ENCODE measurements around the gene ABAT. TPM values are rescaled to one million over a fixed set of nuclear protein-coding genes. Genes with fewer than 3 reads are reported as not detected.
"Not testable (repeated sequence)": the region's sequence is repeated elsewhere in the genome, so short reads cannot be mapped to it uniquely, and the experiment has no call there.

ABAT gene
- total RNA-seq, 5 donors from 2014 or later (not counting 1 experiment from before 2014, with no cell fraction given) = 8.3 to 16.1 (median 11.7) TPM

- ChIA-PET POLR2A (no interaction called here), CTCF (no interaction called here)
- ATAC-seq (replicated peaks in 1 of 4) = no peak
- DNase-seq = no peak
- Histone ChIP-seq H3K4me1 (ENCODE audit: control insufficient read depth in 1 of 2, extremely low read depth in 1 of 2, insufficient read depth in 2 of 2, low read length in 2 of 2) (no peaks in the 10 kb centered on the region), H3K9me3 (no peaks in the 10 kb centered on the region), H3K4me3 (ENCODE audit: control insufficient read depth in 1 of 2, extremely low read depth in 1 of 2, low read length in 1 of 2) (no peak overlapping the region), H3K36me3 (ENCODE audit: control insufficient read depth in 2 of 2, extremely low read depth in 1 of 2, insufficient read depth in 1 of 2, low read length in 1 of 2) (peaks cover 4% of the 10 kb centered on the region in 2 donors), H3K27me3 (replicated peaks in 1 of 2; ENCODE audit: control insufficient read depth in 2 of 2, extremely low read depth in 1 of 2, insufficient read depth in 2 of 2, low read length in 1 of 2) (no peaks in the 10 kb centered on the region), H3K27ac (ENCODE audit: low read length) (no peak overlapping the region)
- no peak overlapping the region for H3K27ac Mint-ChIP-seq
- H3K4me1 Mint-ChIP-seq = no peaks in the 10 kb centered on the region
- H3K36me3 Mint-ChIP-seq = peaks cover 33% of the 10 kb centered on the region
- H3K4me3 Mint-ChIP-seq = no peak overlapping the region
- H3K9me3 Mint-ChIP-seq = no peaks in the 10 kb centered on the region
- H3K27me3 Mint-ChIP-seq = no peaks in the 10 kb centered on the region
- no CpG with 5 or more reads among the region's 8 CpGs for WGBS (ENCODE audit: insufficient coverage)
Measured at GRCh38 chr16:8781797-8782196, 107.4 kb downstream of the ABAT start.

- POLR2A ChIA-PET = no interaction called here
- H3K4me3 Mint-ChIP-seq = no peak overlapping the region
- WGBS (ENCODE audit: insufficient coverage) = 86% methylated on average over 4 of the region's 6 CpGs
Measured at GRCh38 chr16:8782673-8783072, 108.3 kb downstream of the ABAT start.

GRCh38 chr16:8785408-8785807, 111.0 kb downstream of the ABAT start:
- CTCF ChIA-PET = interaction anchor here in 1 of 2 donors (0.6 kb wide), 1 partner anchor 130 kb away, joined by 6 read pairs; no protein-coding TSS in a partner anchor
- no peaks in the 10 kb centered on the region for H3K36me3 ChIP-seq (ENCODE audit: control insufficient read depth in 2 of 2, extremely low read depth in 1 of 2, insufficient read depth in 1 of 2, low read length in 1 of 2)
- H3K27ac ChIP-seq (ENCODE audit: low read length) = no peak overlapping the region
- H3K4me1 ChIP-seq (ENCODE audit: control insufficient read depth in 1 of 2, extremely low read depth in 1 of 2, insufficient read depth in 2 of 2, low read length in 2 of 2) = no peaks in the 10 kb centered on the region
- Mint-ChIP-seq H3K27ac (no peak overlapping the region), H3K9me3 (no peaks in the 10 kb centered on the region), H3K27me3 (no peaks in the 10 kb centered on the region), H3K4me3 (no peak overlapping the region), H3K4me1 (no peaks in the 10 kb centered on the region), H3K36me3 (peaks cover 17% of the 10 kb centered on the region)
- WGBS (ENCODE audit: insufficient coverage) = 80% methylated on average over 6 of the region's 6 CpGs
- DNase-seq (no peak), ATAC-seq (replicated peaks in 1 of 4) (no peak)
- no peak overlapping the region for H3K4me3 ChIP-seq (ENCODE audit: control insufficient read depth in 1 of 2, extremely low read depth in 1 of 2, low read length in 1 of 2)
- no peaks in the 10 kb centered on the region for H3K9me3 ChIP-seq
- POLR2A ChIA-PET = no interaction called here
- H3K27me3 ChIP-seq (replicated peaks in 1 of 2; ENCODE audit: control insufficient read depth in 2 of 2, extremely low read depth in 1 of 2, insufficient read depth in 2 of 2, low read length in 1 of 2) = no peaks in the 10 kb centered on the region

More at GRCh38 chr16:8782673-8783072, 108.3 kb downstream of the ABAT start:
- H3K36me3 ChIP-seq (ENCODE audit: control insufficient read depth in 2 of 2, extremely low read depth in 1 of 2, insufficient read depth in 1 of 2, low read length in 1 of 2) = no peaks in the 10 kb centered on the region
- no peaks in the 10 kb centered on the region for H3K27me3 ChIP-seq (replicated peaks in 1 of 2; ENCODE audit: control insufficient read depth in 2 of 2, extremely low read depth in 1 of 2, insufficient read depth in 2 of 2, low read length in 1 of 2)
- no peak overlapping the region for H3K27ac ChIP-seq (ENCODE audit: low read length)
- H3K4me1 ChIP-seq (ENCODE audit: control insufficient read depth in 1 of 2, extremely low read depth in 1 of 2, insufficient read depth in 2 of 2, low read length in 2 of 2) = no peaks in the 10 kb centered on the region
- CTCF ChIA-PET = no interaction called here
- DNase-seq (no peak), ATAC-seq (replicated peaks in 1 of 4) (no peak)
- no peaks in the 10 kb centered on the region for H3K9me3 ChIP-seq
- Mint-ChIP-seq H3K4me1 (no peaks in the 10 kb centered on the region), H3K36me3 (peaks cover 27% of the 10 kb centered on the region), H3K27ac (no peak overlapping the region), H3K27me3 (no peaks in the 10 kb centered on the region), H3K9me3 (no peaks in the 10 kb centered on the region)
- H3K4me3 ChIP-seq (ENCODE audit: control insufficient read depth in 1 of 2, extremely low read depth in 1 of 2, low read length in 1 of 2) = no peak overlapping the region

- H3K9me3 Mint-ChIP-seq; H3K4me3 Mint-ChIP-seq; H3K9me3 ChIP-seq; H3K27ac ChIP-seq (ENCODE audit: low read length); H3K36me3 ChIP-seq (ENCODE audit: control insufficient read depth in 2 of 2, extremely low read depth in 1 of 2, insufficient read depth in 1 of 2, low read length in 1 of 2); H3K27ac Mint-ChIP-seq; ATAC-seq (replicated peaks in 1 of 4); H3K27me3 ChIP-seq (replicated peaks in 1 of 2; ENCODE audit: control insufficient read depth in 2 of 2, extremely low read depth in 1 of 2, insufficient read depth in 2 of 2, low read length in 1 of 2); CTCF ChIA-PET; H3K4me3 ChIP-seq (ENCODE audit: control insufficient read depth in 1 of 2, extremely low read depth in 1 of 2, low read length in 1 of 2); H3K4me1 Mint-ChIP-seq; DNase-seq; POLR2A ChIA-PET; H3K4me1 ChIP-seq (ENCODE audit: control insufficient read depth in 1 of 2, extremely low read depth in 1 of 2, insufficient read depth in 2 of 2, low read length in 2 of 2); H3K27me3 Mint-ChIP-seq: not testable (repeated sequence)
- WGBS (ENCODE audit: insufficient coverage) = 87% methylated on average over 9 of the region's 11 CpGs
- peaks cover 11% of the 10 kb centered on the region for H3K36me3 Mint-ChIP-seq
Measured at GRCh38 chr16:8786316-8786715, 111.9 kb downstream of the ABAT start.

GRCh38 chr16:8788578-8789172, 114.3 kb downstream of the ABAT start:
- Histone ChIP-seq H3K9me3 (no peaks in the 10 kb centered on the region), H3K27ac (ENCODE audit: low read length) (no peak overlapping the region), H3K27me3 (replicated peaks in 1 of 2; ENCODE audit: control insufficient read depth in 2 of 2, extremely low read depth in 1 of 2, insufficient read depth in 2 of 2, low read length in 1 of 2) (no peaks in the 10 kb centered on the region), H3K4me3 (ENCODE audit: control insufficient read depth in 1 of 2, extremely low read depth in 1 of 2, low read length in 1 of 2) (no peak overlapping the region), H3K4me1 (ENCODE audit: control insufficient read depth in 1 of 2, extremely low read depth in 1 of 2, insufficient read depth in 2 of 2, low read length in 2 of 2) (no peaks in the 10 kb centered on the region), H3K36me3 (ENCODE audit: control insufficient read depth in 2 of 2, extremely low read depth in 1 of 2, insufficient read depth in 1 of 2, low read length in 1 of 2) (no peaks in the 10 kb centered on the region)
- no peaks in the 10 kb centered on the region for H3K9me3 Mint-ChIP-seq
- 90% methylated on average over 8 of the region's 8 CpGs for WGBS (ENCODE audit: insufficient coverage)
- no peak for ATAC-seq (replicated peaks in 1 of 4)
- CTCF ChIA-PET = no interaction called here
- peaks cover 0 to 3% (median 2%) of the 10 kb centered on the region in 3 donors for H3K4me1 Mint-ChIP-seq
- H3K27ac Mint-ChIP-seq = no peak overlapping the region
- DNase-seq = no peak
- H3K4me3 Mint-ChIP-seq = no peak overlapping the region
- POLR2A ChIA-PET = no interaction called here
- H3K36me3 Mint-ChIP-seq = no peaks in the 10 kb centered on the region
- H3K27me3 Mint-ChIP-seq = no peaks in the 10 kb centered on the region

- H3K36me3 ChIP-seq (ENCODE audit: control insufficient read depth in 2 of 2, extremely low read depth in 1 of 2, insufficient read depth in 1 of 2, low read length in 1 of 2) = peaks cover 0 to 2% of the 10 kb centered on the region in 2 donors
- no peak overlapping the region for H3K27ac Mint-ChIP-seq
- H3K36me3 Mint-ChIP-seq = no peaks in the 10 kb centered on the region
- DNase-seq (no peak), ATAC-seq (replicated peaks in 1 of 4) (no peak)
- CTCF ChIA-PET = no interaction called here
- H3K4me3 Mint-ChIP-seq = no peak overlapping the region
- peaks cover 41 to 49% (median 42%) of the 10 kb centered on the region in 3 donors for H3K4me1 Mint-ChIP-seq
- no peak overlapping the region for H3K27ac ChIP-seq (ENCODE audit: low read length)
- WGBS (ENCODE audit: insufficient coverage) = 87% methylated on average over 8 of the region's 8 CpGs
- no peak overlapping the region for H3K4me3 ChIP-seq (ENCODE audit: control insufficient read depth in 1 of 2, extremely low read depth in 1 of 2, low read length in 1 of 2)
- H3K4me1 ChIP-seq (ENCODE audit: control insufficient read depth in 1 of 2, extremely low read depth in 1 of 2, insufficient read depth in 2 of 2, low read length in 2 of 2) = peaks cover 22 to 38% of the 10 kb centered on the region in 2 experiments
- H3K9me3 Mint-ChIP-seq = no peaks in the 10 kb centered on the region
- no peaks in the 10 kb centered on the region for H3K27me3 ChIP-seq (replicated peaks in 1 of 2; ENCODE audit: control insufficient read depth in 2 of 2, extremely low read depth in 1 of 2, insufficient read depth in 2 of 2, low read length in 1 of 2)
- H3K27me3 Mint-ChIP-seq = no peaks in the 10 kb centered on the region
- POLR2A ChIA-PET = no interaction called here
- H3K9me3 ChIP-seq = no peaks in the 10 kb centered on the region
Measured at GRCh38 chr16:8795091-8795490, 120.7 kb downstream of the ABAT start.

GRCh38 chr16:8795818-8796217, 121.4 kb downstream of the ABAT start:
- Mint-ChIP-seq H3K27ac (no peak overlapping the region), H3K36me3 (no peaks in the 10 kb centered on the region)
- CTCF ChIA-PET = interaction anchor here in 1 of 2 donors (0.6 kb wide), 1 partner anchor 84 kb away, joined by 5 read pairs; no protein-coding TSS in a partner anchor

More at GRCh38 chr16:8795818-8796217, 121.4 kb downstream of the ABAT start:
- DNase-seq (no peak), ATAC-seq (replicated peaks in 1 of 4) (no peak)
- WGBS (ENCODE audit: insufficient coverage) = 95% methylated on average over 9 of the region's 10 CpGs
- Histone ChIP-seq H3K27me3 (replicated peaks in 1 of 2; ENCODE audit: control insufficient read depth in 2 of 2, extremely low read depth in 1 of 2, insufficient read depth in 2 of 2, low read length in 1 of 2) (no peaks in the 10 kb centered on the region), H3K36me3 (ENCODE audit: control insufficient read depth in 2 of 2, extremely low read depth in 1 of 2, insufficient read depth in 1 of 2, low read length in 1 of 2) (peaks cover 0 to 3% of the 10 kb centered on the region in 2 donors), H3K9me3 (no peaks in the 10 kb centered on the region), H3K4me3 (ENCODE audit: control insufficient read depth in 1 of 2, extremely low read depth in 1 of 2, low read length in 1 of 2) (no peak overlapping the region), H3K27ac (ENCODE audit: low read length) (no peak overlapping the region), H3K4me1 (ENCODE audit: control insufficient read depth in 1 of 2, extremely low read depth in 1 of 2, insufficient read depth in 2 of 2, low read length in 2 of 2) (peaks cover 22 to 39% of the 10 kb centered on the region in 2 experiments)
- Mint-ChIP-seq H3K9me3 (no peaks in the 10 kb centered on the region), H3K27me3 (no peaks in the 10 kb centered on the region), H3K4me3 (peak overlapping the region in 2 of 3 donors; percentile 6 to 95), H3K4me1 (peaks cover 41 to 49% (median 42%) of the 10 kb centered on the region in 3 donors)
- POLR2A ChIA-PET = no interaction called here

All from T-cell (primary cell).